ENCODE data around the gene PAQR8.
"Not testable (repeated sequence)": the region's sequence is repeated elsewhere in the genome, so short reads cannot be mapped to it uniquely, and the experiment has no call there.

Gene PAQR8

GRCh38 chr6:52376763-52377162, 14.8 kb downstream of the PAQR8 start:
- DNase-seq (ENCODE audit: low read depth in 2 of 2), result no peak

GRCh38 chr6:52377538-52378221, 15.7 kb downstream of the PAQR8 start:
- no peak for DNase-seq (ENCODE audit: low read depth in 2 of 2)

GRCh38 chr6:52381249-52381648, 19.3 kb downstream of the PAQR8 start:
- no peak for DNase-seq (ENCODE audit: low read depth in 2 of 2)

- DNase-seq (ENCODE audit: low read depth in 2 of 2), result no peak
Measured at GRCh38 chr6:52384145-52384766, 22.3 kb downstream of the PAQR8 start.

- DNase-seq (ENCODE audit: low read depth in 2 of 2), result no peak
Measured at GRCh38 chr6:52385074-52385473, 23.1 kb downstream of the PAQR8 start.

- DNase-seq (ENCODE audit: low read depth in 2 of 2), result not testable (repeated sequence)
Measured at GRCh38 chr6:52388119-52388518, 26.2 kb downstream of the PAQR8 start.

- no peak for DNase-seq (ENCODE audit: low read depth in 2 of 2)
Measured at GRCh38 chr6:52388790-52389189, 26.8 kb downstream of the PAQR8 start.

- no peak for DNase-seq (ENCODE audit: low read depth in 2 of 2)
Measured at GRCh38 chr6:52389264-52389625, 27.3 kb downstream of the PAQR8 start.

- peak; percentile 21 to 42 for DNase-seq (ENCODE audit: low read depth in 2 of 2)
Measured at GRCh38 chr6:52389626-52390360, 27.8 kb downstream of the PAQR8 start.

- DNase-seq (ENCODE audit: low read depth in 2 of 2), result peak in 1 of 2 donors; percentile 26
Measured at GRCh38 chr6:52390361-52390727, 28.4 kb downstream of the PAQR8 start.

- DNase-seq (ENCODE audit: low read depth in 2 of 2), result no peak
Measured at GRCh38 chr6:52391599-52391998, 29.6 kb downstream of the PAQR8 start.

GRCh38 chr6:52392944-52393343, 31.0 kb downstream of the PAQR8 start:
- DNase-seq (ENCODE audit: low read depth in 2 of 2), result no peak

GRCh38 chr6:52393780-52394179, 31.8 kb downstream of the PAQR8 start:
- no peak for DNase-seq (ENCODE audit: low read depth in 2 of 2)

GRCh38 chr6:52394251-52394666, 32.3 kb downstream of the PAQR8 start:
- peak in 1 of 2 donors; percentile 12 for DNase-seq (ENCODE audit: low read depth in 2 of 2)

- DNase-seq (ENCODE audit: low read depth in 2 of 2), result no peak
Measured at GRCh38 chr6:52395969-52396368, 34.0 kb downstream of the PAQR8 start.

- no peak for DNase-seq (ENCODE audit: low read depth in 2 of 2)
Measured at GRCh38 chr6:52399511-52400312, 37.8 kb downstream of the PAQR8 start.

- DNase-seq (ENCODE audit: low read depth in 2 of 2), result no peak
Measured at GRCh38 chr6:52400313-52401041, 38.5 kb downstream of the PAQR8 start.

- DNase-seq (ENCODE audit: low read depth in 2 of 2), result no peak
Measured at GRCh38 chr6:52403086-52403485, 41.1 kb downstream of the PAQR8 start.

- no peak for DNase-seq (ENCODE audit: low read depth in 2 of 2)
Measured at GRCh38 chr6:52403627-52404026, 41.7 kb downstream of the PAQR8 start.

- DNase-seq (ENCODE audit: low read depth in 2 of 2), result no peak
Measured at GRCh38 chr6:52405243-52405642, 43.3 kb downstream of the PAQR8 start.

- DNase-seq (ENCODE audit: low read depth in 2 of 2), result no peak
Measured at GRCh38 chr6:52407467-52407866, 45.5 kb downstream of the PAQR8 start.

- DNase-seq (ENCODE audit: low read depth in 2 of 2), result no peak
Measured at GRCh38 chr6:52409499-52409898, 47.5 kb downstream of the PAQR8 start.

Data from stimulated activated CD8-positive, alpha-beta memory T cell treated with anti-CD3 and anti-CD28 coated beads, Interleukin-15, amount 100 ng/mL, for 48 hours (primary cell).